Adrenal gland (tissue), 5 donors: Measurements from ENCODE around the gene CCNB2.

Experiments
- CTCF ChIP-seq, 6 experiments: fragments of 450-650 bp in 4 of 6; fragments of 200-600 bp in 2 of 6; sonication (generic) in 1 of 6; IDR thresholded peaks; 1 replicate in 5 of 6; 2 replicates in 1 of 6; pipeline versions ENCODE4 v1.5.1 to v1.8.0; 2016 to 2021; ENCODE audit warnings: antibody characterized with exemption in 6 of 6, mild to moderate bottlenecking in 2 of 6, moderate library complexity in 1 of 6
- POLR2A ChIP-seq, 2 donors: fragments of 450-650 bp; IDR thresholded peaks; one replicate each; pipeline ENCODE4 v1.6.1; 2017; ENCODE audit warnings: antibody characterized with exemption in 2 of 2, mild to moderate bottlenecking in 2 of 2, moderate library complexity in 1 of 2
- donor health status: DM: no; HTN: no; CAD: no.

GRCh38 chr15:59116141-59116540, 11.2 kb downstream of the CCNB2 start:
- TF ChIP-seq CTCF (IDR thresholded peaks at IDR 0.05) (no peak), POLR2A (IDR thresholded peaks at IDR 0.05) (no peak)
